Hepatocyte (in vitro differentiated cells): ENCODE measurements around the gene CBLN3. TPM values are rescaled to one million over a fixed set of nuclear protein-coding genes. Genes with fewer than 3 reads are reported as not detected.

Source experiments
- DNase-seq: peaks from one replicate; pipeline ENCODE4 v3.0.0-alpha.2; 2016; ENCODE audit warnings: low spot score
- H2AFZ ChIP-seq: fragments of 200-600 bp; sonication (generic); 2 replicates; pipeline ENCODE4 v1.6.0; 2016; ENCODE audit warnings: antibody characterized with exemption, mild to moderate bottlenecking
- H3K27ac ChIP-seq: fragments of 200-600 bp; sonication (generic); 2 replicates; pipeline ENCODE4 v1.5.1; 2016; ENCODE audit warnings: mild to moderate bottlenecking
- H3K27me3 ChIP-seq: fragments of 200-600 bp; sonication (generic); 2 replicates; pipeline ENCODE4 v1.6.1; 2016
- H3K36me3 ChIP-seq: fragments of 200-600 bp; sonication (generic); replicated peaks from 2 replicates; pipeline ENCODE4 v1.5.1; 2016; ENCODE audit warnings: low read depth; ENCODE audit not compliant: insufficient read depth
- H3K4me1 ChIP-seq: fragments of 200-600 bp; sonication (generic); 2 replicates; pipeline ENCODE4 v1.5.1; 2016; ENCODE audit warnings: mild to moderate bottlenecking, moderate library complexity; ENCODE audit not compliant: insufficient read depth
- H3K4me2 ChIP-seq: fragments of 200-600 bp; sonication (generic); 2 replicates; pipeline ENCODE4 v1.6.0; 2016
- H3K4me3 ChIP-seq: fragments of 200-600 bp; sonication (generic); 2 replicates; pipeline ENCODE4 v1.5.1; 2016; ENCODE audit warnings: mild to moderate bottlenecking
- H3K79me2 ChIP-seq: fragments of 200-600 bp; sonication (generic); 2 replicates; pipeline ENCODE4 v1.6.0; 2017; ENCODE audit warnings: mild to moderate bottlenecking
- H3K9me2 ChIP-seq: fragments of 200-600 bp; sonication (generic); replicated peaks from 2 replicates; pipeline ENCODE4 v1.6.0; 2017; ENCODE audit warnings: mild to moderate bottlenecking; ENCODE audit not compliant: insufficient read depth
- H3K9me3 ChIP-seq: fragments of 200-600 bp; sonication (generic); 2 replicates; pipeline ENCODE4 v1.5.1; 2016; ENCODE audit warnings: low read depth, mild to moderate bottlenecking
- H4K20me1 ChIP-seq: fragments of 200-600 bp; sonication (generic); 2 replicates; pipeline ENCODE4 v1.6.0; 2016; ENCODE audit warnings: mild to moderate bottlenecking; ENCODE audit not compliant: insufficient read depth, poor library complexity, severe bottlenecking
- CTCF ChIP-seq: fragments of 200-600 bp; sonication (generic); IDR thresholded peaks from 2 replicates; pipeline ENCODE4 v1.5.1; 2016; ENCODE audit warnings: antibody characterized with exemption, mild to moderate bottlenecking; ENCODE audit not compliant: poor library complexity
- EZH2 ChIP-seq: fragments of 200-600 bp; sonication (generic); IDR thresholded peaks from 2 replicates; pipeline ENCODE4 v1.6.1; 2016; ENCODE audit warnings: antibody characterized with exemption, mild to moderate bottlenecking, borderline replicate concordance
- EZH2phosphoT487 ChIP-seq: fragments of 200-600 bp; sonication (generic); IDR thresholded peaks from one replicate; pipeline ENCODE4 v1.6.1; 2018; ENCODE audit warnings: antibody characterized with exemption, mild to moderate bottlenecking, low read depth, moderate library complexity; ENCODE audit not compliant: unreplicated experiment, severe bottlenecking
- WGBS: methylation state at CpG from one replicate; pipeline ENCODE4 v1.1.6; 2016; ENCODE audit warnings: low lambda C conversion rate; ENCODE audit errors: missing lambda C conversion rate; 5-methylcytosine and 5-hydroxymethylcytosine counted together
- polyA plus RNA-seq: library from polyadenylated mRNA; unstranded; fragments of >200 nt; fragmentation: Nextera tagmentation; extraction: Ambion mirVana; gene quantifications from 2 replicates; pipeline ENCODE4 v1.2.1, GENCODE V29; 2016
- total RNA-seq: library from RNA; depleted of rRNA; stranded (reverse); fragments of >200 nt; gene quantifications from 2 replicates; pipeline ENCODE4 v1.2.3, GENCODE V29; 2014

Gene CBLN3
- total and polyA plus RNA-seq, 2 experiments from 2014 or later = 0.99 to 2.2 TPM

- 56% methylated on average over 15 of the region's 15 CpGs for WGBS
- H3K4me1 ChIP-seq = peaks cover 33% of the 10 kb centered on the region
- H3K36me3 ChIP-seq = no peaks in the 10 kb centered on the region
- H4K20me1 ChIP-seq = peaks cover 22% of the 10 kb centered on the region
- peak; percentile 96 for DNase-seq
- no peaks in the 10 kb centered on the region for H3K9me3 ChIP-seq
- TF ChIP-seq EZH2 = no peak
- TF ChIP-seq CTCF = peak; percentile 94
- no peak for TF ChIP-seq EZH2phosphoT487
- H3K27me3 ChIP-seq = no peaks in the 10 kb centered on the region
- peak overlapping the region; percentile 97 for H3K4me2 ChIP-seq
- H3K4me3 ChIP-seq = peak overlapping the region; percentile 89
- no peak overlapping the region for H2AFZ ChIP-seq
- no peaks in the 10 kb centered on the region for H3K9me2 ChIP-seq
- H3K27ac ChIP-seq = peak overlapping the region; percentile 98
- peaks cover 38% of the 10 kb centered on the region for H3K79me2 ChIP-seq
Observed at GRCh38 chr14:24431569-24432258, 2.2 kb upstream of the CBLN3 start.

- WGBS = 14% methylated on average over 18 of the region's 19 CpGs
- Histone ChIP-seq H3K27ac (peak overlapping the region; percentile 98), H3K9me3 (no peaks in the 10 kb centered on the region), H3K9me2 (no peaks in the 10 kb centered on the region), H3K4me3 (peak overlapping the region; percentile 89), H3K4me1 (peaks cover 33% of the 10 kb centered on the region), H3K27me3 (no peaks in the 10 kb centered on the region), H4K20me1 (peaks cover 22% of the 10 kb centered on the region), H3K79me2 (peaks cover 38% of the 10 kb centered on the region), H3K36me3 (no peaks in the 10 kb centered on the region), H2AFZ (no peak overlapping the region), H3K4me2 (peak overlapping the region; percentile 97)
- DNase-seq = peak; percentile 64
- TF ChIP-seq EZH2 = no peak
- no peak for TF ChIP-seq CTCF
- no peak for TF ChIP-seq EZH2phosphoT487
Observed at GRCh38 chr14:24430682-24431568, 1.5 kb upstream of the CBLN3 start.

GRCh38 chr14:24430143-24430681, 744 bp upstream of the CBLN3 start:
- no peaks in the 10 kb centered on the region for H3K9me3 ChIP-seq
- peak overlapping the region; percentile 97 for H3K4me2 ChIP-seq
- H3K4me3 ChIP-seq = peak overlapping the region; percentile 89
- H3K9me2 ChIP-seq = no peaks in the 10 kb centered on the region
- TF ChIP-seq EZH2phosphoT487 (no peak), CTCF (no peak), EZH2 (no peak)
- peaks cover 37% of the 10 kb centered on the region for H3K4me1 ChIP-seq
- DNase-seq = peak; percentile 90
- peak overlapping the region; percentile 19 for H2AFZ ChIP-seq
- peaks cover 22% of the 10 kb centered on the region for H4K20me1 ChIP-seq
- no peaks in the 10 kb centered on the region for H3K36me3 ChIP-seq
- H3K27ac ChIP-seq = peak overlapping the region; percentile 98
- H3K79me2 ChIP-seq = peaks cover 38% of the 10 kb centered on the region
- H3K27me3 ChIP-seq = no peaks in the 10 kb centered on the region
- under 1% methylated on average over 9 of the region's 28 CpGs for WGBS
